Measurements from ENCODE around the gene ZNF777. TPM values are rescaled to one million over a fixed set of nuclear protein-coding genes. Genes with fewer than 3 reads are reported as not detected.
A peak's percentile ranks its signal among the peaks of the same experiment; 100 is the strongest.

The ZNF777 gene
- total and polyA plus RNA-seq, 8 donors: 4.0 to 8.0 (median 6.1) TPM

DNA sequence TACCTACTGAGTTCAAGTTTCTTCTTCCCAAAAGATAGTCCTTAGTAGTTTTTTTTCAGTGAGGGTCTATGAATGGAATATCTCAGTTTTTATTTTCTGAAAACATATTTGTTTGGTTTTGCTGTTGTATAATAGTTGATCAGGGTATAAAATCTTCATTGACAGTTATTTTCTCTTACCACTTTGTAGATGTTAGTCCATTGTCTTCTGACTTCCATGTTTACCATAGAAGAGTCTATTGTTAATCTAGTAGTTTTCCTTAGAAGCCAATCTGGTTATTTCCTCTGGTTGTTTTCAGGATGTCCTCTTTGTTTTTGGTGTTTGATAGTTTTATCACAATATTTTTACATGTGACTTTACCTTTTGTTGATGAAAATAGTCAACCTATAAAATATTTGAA lies 5.5 kb upstream of the ZNF777 start:
- Histone ChIP-seq H3K27me3 (peaks cover 0 to 7% (median 0%) of the 10 kb centered on the region in 4 donors), H3K4me1 (no peaks in the 10 kb centered on the region), H3K27ac (no peak overlapping the region), H3K4me3 (no peak overlapping the region), H3K9me3 (no peaks in the 10 kb centered on the region), H3K36me3 (no peaks in the 10 kb centered on the region)
- FAIRE-seq (no peak), DNase-seq (no peak), ATAC-seq (no peak)
- intact Hi-C loops (cut with DNase I): no loop called here
- TF ChIP-seq, protein P1, sequence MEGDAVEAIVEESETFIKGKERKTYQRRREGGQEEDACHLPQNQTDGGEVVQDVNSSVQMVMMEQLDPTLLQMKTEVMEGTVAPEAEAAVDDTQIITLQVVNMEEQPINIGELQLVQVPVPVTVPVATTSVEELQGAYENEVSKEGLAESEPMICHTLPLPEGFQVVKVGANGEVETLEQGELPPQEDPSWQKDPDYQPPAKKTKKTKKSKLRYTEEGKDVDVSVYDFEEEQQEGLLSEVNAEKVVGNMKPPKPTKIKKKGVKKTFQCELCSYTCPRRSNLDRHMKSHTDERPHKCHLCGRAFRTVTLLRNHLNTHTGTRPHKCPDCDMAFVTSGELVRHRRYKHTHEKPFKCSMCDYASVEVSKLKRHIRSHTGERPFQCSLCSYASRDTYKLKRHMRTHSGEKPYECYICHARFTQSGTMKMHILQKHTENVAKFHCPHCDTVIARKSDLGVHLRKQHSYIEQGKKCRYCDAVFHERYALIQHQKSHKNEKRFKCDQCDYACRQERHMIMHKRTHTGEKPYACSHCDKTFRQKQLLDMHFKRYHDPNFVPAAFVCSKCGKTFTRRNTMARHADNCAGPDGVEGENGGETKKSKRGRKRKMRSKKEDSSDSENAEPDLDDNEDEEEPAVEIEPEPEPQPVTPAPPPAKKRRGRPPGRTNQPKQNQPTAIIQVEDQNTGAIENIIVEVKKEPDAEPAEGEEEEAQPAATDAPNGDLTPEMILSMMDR (IDR thresholded peaks at IDR 0.05): no peak

DNA sequence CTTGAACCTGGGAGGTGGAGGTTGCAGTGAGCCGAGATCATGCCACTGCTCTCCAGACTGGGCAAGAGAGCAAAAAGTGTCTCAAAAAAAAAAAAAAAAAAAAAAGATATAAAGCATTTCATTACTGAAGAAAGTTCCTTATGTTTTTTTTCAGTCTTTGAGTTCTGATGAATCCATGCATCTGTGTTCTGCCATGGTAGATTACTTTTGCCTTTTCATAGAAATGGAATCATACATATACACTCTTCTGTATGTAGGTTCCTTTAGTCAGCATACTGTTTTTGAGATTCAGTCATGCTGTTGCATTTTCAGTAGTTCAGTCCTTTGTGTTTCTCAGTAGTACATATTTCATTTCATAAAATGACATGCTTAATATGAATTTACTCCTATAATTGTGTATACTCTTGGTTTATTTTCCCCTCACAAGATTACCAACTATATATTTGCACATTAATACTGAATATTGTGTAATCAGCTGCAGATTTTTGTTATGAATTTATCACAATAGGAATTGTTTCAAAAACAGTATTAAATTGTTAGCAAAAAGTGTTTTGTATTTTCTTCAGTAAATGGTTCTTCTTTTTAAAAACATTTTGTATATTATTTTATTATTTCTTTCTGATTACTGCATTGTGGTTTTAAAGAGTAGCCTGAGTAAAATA lies 2.8 kb upstream of the ZNF777 start:
- TF ChIP-seq, protein P1 (IDR thresholded peaks at IDR 0.05): no peak
- Histone ChIP-seq H3K4me1 (peaks cover 0 to 6% (median 5%) of the 10 kb centered on the region in 3 donors), H3K36me3 (no peaks in the 10 kb centered on the region), H3K27ac (no peak overlapping the region), H3K27me3 (peaks cover 0 to 7% (median 0%) of the 10 kb centered on the region in 4 donors), H3K4me3 (no peak overlapping the region), H3K9me3 (no peaks in the 10 kb centered on the region)
- WGBS, 2 donors: 57 to 86% methylated on average over 1 of the region's 1 CpG
- no peak for DNase-seq
- ATAC-seq: no peak
- intact Hi-C loops (cut with DNase I): no loop called here
- FAIRE-seq: no peak

DNA sequence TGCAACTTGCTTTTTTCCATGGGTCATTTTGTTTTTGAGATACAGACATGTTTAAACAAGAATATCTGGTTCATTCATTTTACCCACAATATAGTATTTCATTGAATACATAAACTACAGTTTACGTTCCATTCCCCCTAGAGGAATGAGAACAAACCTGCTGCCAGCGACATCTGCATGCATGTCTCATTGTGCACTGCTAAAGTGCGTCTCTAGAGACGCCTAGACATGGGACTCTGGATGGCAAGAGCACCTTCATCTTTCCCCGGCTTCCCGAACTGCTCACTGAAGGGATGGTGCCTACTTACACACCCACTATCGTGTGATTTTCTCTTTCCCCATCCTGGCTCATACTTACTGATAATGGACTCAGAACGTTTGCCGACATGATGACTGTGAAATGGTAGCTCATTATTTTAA lies 1.2 kb upstream of the ZNF777 start:
- H3K4me1 ChIP-seq: peaks cover 0 to 12% (median 6%) of the 10 kb centered on the region in 3 donors
- 69 to 81% methylated on average over 9 of the region's 9 CpGs for WGBS, 2 donors
- H3K4me3 ChIP-seq: no peak overlapping the region
- peaks cover 0 to 7% (median 0%) of the 10 kb centered on the region in 4 donors for H3K27me3 ChIP-seq
- intact Hi-C loops (cut with DNase I): no loop called here
- no peak for FAIRE-seq
- no peak for ATAC-seq
- DNase-seq: no peak
- H3K9me3 ChIP-seq: no peaks in the 10 kb centered on the region
- TF ChIP-seq, protein P1 (IDR thresholded peaks at IDR 0.05): no peak
- no peaks in the 10 kb centered on the region for H3K36me3 ChIP-seq
- no peak overlapping the region for H3K27ac ChIP-seq

DNA sequence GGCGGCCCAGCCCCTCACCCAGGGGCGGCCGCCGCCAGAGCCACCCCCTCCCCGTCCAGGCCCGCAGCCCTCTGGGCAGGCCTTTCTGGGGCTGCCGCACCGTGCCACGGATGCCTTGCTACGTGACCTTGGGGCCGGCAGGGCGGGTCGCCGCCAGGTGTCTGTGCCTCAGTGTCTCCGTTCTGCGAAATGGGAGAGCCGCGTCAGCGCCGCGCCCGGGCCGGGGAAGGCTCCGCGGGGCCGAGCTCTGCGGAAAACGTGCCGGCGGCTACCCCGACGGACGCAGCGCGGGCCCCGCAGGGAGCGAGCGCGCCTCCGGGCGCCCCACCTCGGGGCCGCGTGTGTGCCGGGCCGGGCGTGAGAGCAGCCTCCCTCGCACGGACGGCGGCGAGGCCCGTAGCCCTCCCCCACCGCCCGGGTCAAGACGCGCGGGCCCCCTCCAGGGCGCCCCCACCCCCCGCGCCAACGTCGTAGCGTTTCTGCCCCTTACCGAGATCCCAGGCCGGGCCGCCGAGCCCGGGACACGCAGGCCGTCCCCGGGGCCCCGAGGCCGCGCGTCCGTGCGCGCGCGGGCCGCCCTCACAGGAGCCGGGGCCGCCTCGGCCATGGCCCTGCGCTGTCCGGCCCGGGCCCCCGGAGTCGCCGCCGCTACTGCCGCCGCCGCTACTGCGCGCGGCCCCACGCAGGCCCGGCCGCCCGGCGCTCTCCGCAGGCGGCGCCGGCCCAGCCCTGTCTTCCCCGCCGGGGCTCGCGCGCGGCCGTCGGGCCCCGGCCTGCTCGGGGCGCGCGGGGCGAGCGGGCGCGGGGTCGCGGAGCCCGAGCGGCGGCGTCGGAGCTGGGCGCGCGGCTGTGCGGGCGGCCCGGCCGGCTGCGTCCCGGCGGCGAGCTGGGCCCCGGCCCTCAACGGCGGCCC lies 1.1 kb downstream of the ZNF777 start:
- Histone ChIP-seq H3K9me3 (no peaks in the 10 kb centered on the region), H3K4me3 (peak overlapping the region; percentile 40 to 88 (median 78)), H3K27ac (no peak overlapping the region), H3K4me1 (peaks cover 0 to 12% (median 6%) of the 10 kb centered on the region in 3 donors), H3K36me3 (peaks cover 1 to 6% (median 3%) of the 10 kb centered on the region in 3 donors), H3K27me3 (peaks cover 0 to 7% (median 0%) of the 10 kb centered on the region in 4 donors)
- 1% methylated on average over 61 to 145 of the region's 145 CpGs for WGBS, 2 donors
- FAIRE-seq: no peak
- DNase-seq: peak in 2 of 6 donors; percentile 63 to 74
- TF ChIP-seq, protein P1 (IDR thresholded peaks at IDR 0.05): no peak
- intact Hi-C loops (cut with DNase I): no loop called here
- ATAC-seq: peak in 1 of 4 donors; percentile 4

Measured in pancreas (tissue), 10 donors.